ENCODE results near the gene FAM107A. TPM values are rescaled to one million over a fixed set of nuclear protein-coding genes. Genes with fewer than 3 reads are reported as not detected.

FAM107A gene
- total and polyA plus RNA-seq, 2 of the 4 experiments (the other 2 are of a cell fraction), result not detected

GRCh38 chr3:58572013-58572633 is 5.1 kb downstream of the FAM107A start:
- no peak overlapping the region for H2BK20ac ChIP-seq (ENCODE audit: low read depth, low read length)
- H3K9me1 ChIP-seq (ENCODE audit: insufficient read depth, low read length), result peaks cover 3% of the 10 kb centered on the region; the same call in 1 of the 2 replicates
- no peak overlapping the region for H3K14ac ChIP-seq (replicated peaks; ENCODE audit: low read depth, low read length)
- WGBS, 2 experiments (ENCODE audit: extremely low coverage in 2 of 2, insufficient read length in 1 of 2), result 83% methylated on average over 6 of the region's 13 CpGs; no CpG with 5 or more reads in 1 of the 2 experiments
- no peak overlapping the region for H3K18ac ChIP-seq (ENCODE audit: low read depth, low read length)
- ATAC-seq (ENCODE audit: low read depth), result no peak
- no peak overlapping the region for H2BK120ac ChIP-seq (ENCODE audit: low read depth, low read length)
- no peaks in the 10 kb centered on the region for H4K20me1 ChIP-seq (ENCODE audit: insufficient read depth, low read length)
- H3K4me2 ChIP-seq (ENCODE audit: low read depth, low read length), result no peak overlapping the region
- H3K56ac ChIP-seq (ENCODE audit: extremely low read depth, insufficient read depth, low read length), result no peak overlapping the region
- dilution Hi-C loops (cut with HindIII; ENCODE audit: low sequenced_read_pairs, unreplicated experiment), result no loop called here
- no peak overlapping the region for H3K9ac ChIP-seq (ENCODE audit: low read depth, low read length)
- H3K27me3 ChIP-seq (ENCODE audit: control insufficient read depth, insufficient read depth, low read length), result peaks cover 14% of the 10 kb centered on the region
- H4K5ac ChIP-seq (ENCODE audit: low read depth, low read length), result no peak overlapping the region
- no peak overlapping the region for H4K8ac ChIP-seq (ENCODE audit: low read depth in 2 of 2, low read length in 2 of 2)
- no peak overlapping the region for H4K91ac ChIP-seq (ENCODE audit: insufficient read depth, low read depth, low read length)
- in situ Hi-C loops (cut with MboI; ENCODE audit: low sequenced_read_pairs), result loop anchor here (25.0 kb wide), 1 partner anchor 415 kb away; no protein-coding TSS in a partner anchor
- H2BK15ac ChIP-seq (ENCODE audit: low read depth, low read length), result no peak overlapping the region
- H3K27ac ChIP-seq (ENCODE audit: insufficient read depth, low read length), result no peak overlapping the region
- no peak overlapping the region for H3K23ac ChIP-seq (ENCODE audit: low read depth, low read length)
- intact Hi-C loops (cut with micrococcal nuclease), result no loop called here
- no peaks in the 10 kb centered on the region; the same call in 1 of the 2 replicates for H3K4me1 ChIP-seq (ENCODE audit: control insufficient read depth, insufficient read depth, low read length)
- no peak overlapping the region for H3K4me3 ChIP-seq (ENCODE audit: insufficient read depth, low read depth, low read length)
- no peaks in the 10 kb centered on the region for H3K79me1 ChIP-seq (ENCODE audit: low read depth in 1 of 2, low read length in 2 of 2)
- no peak for DNase-seq
- CTCF ChIA-PET, result interaction anchor here (1.0 to 8.3 kb wide), 2 partner anchors 54 to 58 kb away, joined by 4 to 69 read pairs; no protein-coding TSS in a partner anchor
- POLR2A ChIA-PET (ENCODE audit: unreplicated experiment), result no interaction called here
- peaks cover 5% of the 10 kb centered on the region; the same call in 1 of the 2 replicates for H3K9me3 ChIP-seq (ENCODE audit: control insufficient read depth, insufficient read depth, low read length)
- no peak overlapping the region for H2BK5ac ChIP-seq (ENCODE audit: low read depth, low read length, poor library complexity, severe bottlenecking)
- H2AK5ac ChIP-seq (ENCODE audit: low read depth, low read length), result no peak overlapping the region
- no peaks in the 10 kb centered on the region for H3K36me3 ChIP-seq (ENCODE audit: control insufficient read depth, insufficient read depth, low read length)
- no peak overlapping the region for H3K4ac ChIP-seq (ENCODE audit: low read depth, low read length)
- no peak overlapping the region for H2AFZ ChIP-seq (replicated peaks; ENCODE audit: low read length, poor library complexity)
- BruUV-seq (replicated peaks), result no TSS peak
- no peak for TF ChIP-seq MXI1 (IDR thresholded peaks at IDR 0.05; ENCODE audit: borderline replicate concordance, low read depth, low read length)
- TF ChIP-seq RAD21 (IDR thresholded peaks at IDR 0.05; ENCODE audit: low read length), result no peak
- no peak for TF ChIP-seq ELK1 (IDR thresholded peaks at IDR 0.05; ENCODE audit: borderline replicate concordance, low read depth, low read length)
- no peak for TF ChIP-seq RCOR1 (IDR thresholded peaks at IDR 0.05; ENCODE audit: insufficient replicate concordance, low read length)
- TF ChIP-seq CTCF (conservative IDR thresholded peaks at IDR 0.05; ENCODE audit: low read depth, low read length), result no peak
- no peak for TF ChIP-seq BHLHE40 (IDR thresholded peaks at IDR 0.05; ENCODE audit: low read depth, low read length)
- TF ChIP-seq SMC3 (IDR thresholded peaks at IDR 0.05; ENCODE audit: low read depth, low read length), result no peak
- TF ChIP-seq CEBPB (IDR thresholded peaks at IDR 0.05; ENCODE audit: low read depth, low read length), result no peak
- TF ChIP-seq MAZ (IDR thresholded peaks at IDR 0.05; ENCODE audit: borderline replicate concordance, low read depth, low read length), result no peak
- TF ChIP-seq NFE2L2 (IDR thresholded peaks at IDR 0.05; ENCODE audit: low read depth, low read length), result no peak
- no peak for TF ChIP-seq CHD1 (IDR thresholded peaks at IDR 0.05; ENCODE audit: low read depth, low read length)
- TF ChIP-seq MAFK (IDR thresholded peaks at IDR 0.05; ENCODE audit: low read depth, low read length), result no peak
- TF ChIP-seq POLR2A (IDR thresholded peaks at IDR 0.05; ENCODE audit: low read depth, low read length), result no peak
- no peak for TF ChIP-seq FOS (IDR thresholded peaks at IDR 0.05; ENCODE audit: low read depth, low read length)
- TF ChIP-seq RFX5 (IDR thresholded peaks at IDR 0.05; ENCODE audit: low read depth, low read length), result no peak
- no peak overlapping the region for H2AK9ac ChIP-seq (replicated peaks; ENCODE audit: low read depth, low read length, poor library complexity)

Data from IMR-90 (cell line).